IMR-90 (cell line): ENCODE data around the gene KCNN4. TPM values are rescaled to one million over a fixed set of nuclear protein-coding genes. Genes with fewer than 3 reads are reported as not detected.

ENCODE experiments used
- ATAC-seq: fragments of 200-7000 bp; cut with Tn5 transposase; 2 replicates; pipeline ENCODE4 v1.9.1; 2020; ENCODE audit warnings: low read depth, mild to moderate bottlenecking, moderate library complexity
- BruUV-seq: library from RNA; stranded (reverse); fragments of 400-500 nt; replicated peaks from 2 replicates; lab custom pipeline; 2021; lab: Mats Ljungman, UMichigan
- CTCF ChIA-PET: fragments of 300-600 bp; formaldehyde crosslinking; extraction: SDS; loops from one replicate; lab custom pipeline; 2021; ENCODE audit warnings: antibody characterized with exemption; lab: Yijun Ruan, JAX
- POLR2A ChIA-PET: fragments of 300-600 bp; sonication (Branson Sonifier 250); formaldehyde crosslinking; loops from one replicate; lab custom pipeline; 2022; ENCODE audit warnings: antibody characterized with exemption; ENCODE audit not compliant: unreplicated experiment; lab: Charles Lee
- DNase-seq: peaks from one replicate; pipeline ENCODE4 v3.0.0; 2013
- H2AFZ ChIP-seq: replicated peaks from 2 replicates; pipeline ENCODE3; 2013; ENCODE audit warnings: low read length, mild to moderate bottlenecking; ENCODE audit not compliant: poor library complexity
- H2AK5ac ChIP-seq: 2 replicates; pipeline ENCODE4 v1.6.1; 2013; ENCODE audit warnings: low read depth, low read length, inconsistent platforms
- H2AK9ac ChIP-seq: replicated peaks from 2 replicates; pipeline ENCODE3; 2013; ENCODE audit warnings: mild to moderate bottlenecking, low read depth, low read length, moderate library complexity; ENCODE audit not compliant: poor library complexity
- H2BK120ac ChIP-seq: 2 replicates; pipeline ENCODE4 v1.6.1; 2013; ENCODE audit warnings: low read depth, low read length, inconsistent platforms
- H2BK15ac ChIP-seq: 3 replicates; pipeline ENCODE4 v1.6.1; 2013; ENCODE audit warnings: low read depth, low read length, inconsistent platforms
- H2BK20ac ChIP-seq: 2 replicates; pipeline ENCODE4 v1.6.1; 2013; ENCODE audit warnings: low read depth, mild to moderate bottlenecking, inconsistent platforms, low read length, moderate library complexity
- H2BK5ac ChIP-seq: 2 replicates; pipeline ENCODE4 v1.6.1; 2013; ENCODE audit warnings: mild to moderate bottlenecking, low read depth, low read length, inconsistent platforms; ENCODE audit not compliant: poor library complexity, severe bottlenecking
- H3K14ac ChIP-seq: replicated peaks from 2 replicates; pipeline ENCODE4 v1.6.1; 2013; ENCODE audit warnings: low read depth, low read length, inconsistent platforms
- H3K18ac ChIP-seq: 2 replicates; pipeline ENCODE4 v1.6.1; 2013; ENCODE audit warnings: low read depth, low read length, control low read depth
- H3K23ac ChIP-seq: 2 replicates; pipeline ENCODE4 v1.6.1; 2013; ENCODE audit warnings: low read depth, low read length, inconsistent platforms
- H3K27ac ChIP-seq: 2 replicates; pipeline ENCODE4 v1.5.1; 2013; ENCODE audit warnings: mild to moderate bottlenecking, control low read depth, low read length; ENCODE audit not compliant: insufficient read depth
- H3K27me3 ChIP-seq: 2 replicates; pipeline ENCODE4 v1.6.1; 2013; ENCODE audit warnings: low read length; ENCODE audit not compliant: control insufficient read depth, insufficient read depth
- H3K36me3 ChIP-seq: 2 replicates; pipeline ENCODE4 v1.6.1; 2013; ENCODE audit warnings: low read length, mixed read lengths; ENCODE audit not compliant: control insufficient read depth, insufficient read depth
- H3K4ac ChIP-seq: 2 replicates; pipeline ENCODE4 v1.6.1; 2013; ENCODE audit warnings: low read depth, low read length, inconsistent platforms
- H3K4me1 ChIP-seq: 2 replicates; pipeline ENCODE4 v1.6.1; 2013; ENCODE audit warnings: low read length, mixed read lengths; ENCODE audit not compliant: control insufficient read depth, insufficient read depth
- H3K4me2 ChIP-seq: 2 replicates; pipeline ENCODE4 v1.6.1; 2013; ENCODE audit warnings: low read depth, mild to moderate bottlenecking, control low read depth, low read length, moderate library complexity
- H3K4me3 ChIP-seq: 2 replicates; pipeline ENCODE4 v1.5.1; 2013; ENCODE audit warnings: low read depth, mild to moderate bottlenecking, control low read depth, low read length, moderate library complexity; ENCODE audit not compliant: insufficient read depth
- H3K56ac ChIP-seq: 2 replicates; pipeline ENCODE4 v1.6.1; 2013; ENCODE audit warnings: low read length, inconsistent platforms; ENCODE audit not compliant: insufficient read depth; ENCODE audit errors: extremely low read depth
- H3K79me1 ChIP-seq, 2 experiments: 2 replicates each; pipeline ENCODE4 v1.6.1; 2013; ENCODE audit warnings: low read length in 2 of 2, inconsistent platforms in 1 of 2, low read depth in 1 of 2
- H3K9ac ChIP-seq: 2 replicates; pipeline ENCODE4 v1.6.1; 2013; ENCODE audit warnings: low read depth, low read length, control low read depth
- H3K9me1 ChIP-seq: 2 replicates; pipeline ENCODE4 v1.6.1; 2013; ENCODE audit warnings: low read length, inconsistent platforms; ENCODE audit not compliant: insufficient read depth
- H3K9me3 ChIP-seq: 2 replicates; pipeline ENCODE4 v1.6.1; 2013; ENCODE audit warnings: low read length; ENCODE audit not compliant: control insufficient read depth, insufficient read depth
- H4K20me1 ChIP-seq: 2 replicates; pipeline ENCODE4 v1.6.1; 2013; ENCODE audit warnings: low read length, inconsistent platforms; ENCODE audit not compliant: insufficient read depth
- H4K5ac ChIP-seq: 2 replicates; pipeline ENCODE4 v1.6.1; 2013; ENCODE audit warnings: mild to moderate bottlenecking, low read depth, low read length, control low read depth
- H4K8ac ChIP-seq, 2 experiments: 2 replicates each; pipeline ENCODE4 v1.6.1; 2013; ENCODE audit warnings: low read depth in 2 of 2, low read length in 2 of 2, control low read depth in 1 of 2, inconsistent platforms in 1 of 2
- H4K91ac ChIP-seq: 2 replicates; pipeline ENCODE4 v1.6.1; 2013; ENCODE audit warnings: low read depth, low read length, inconsistent platforms; ENCODE audit not compliant: insufficient read depth
- BHLHE40 ChIP-seq: fragments of 150-350 bp; IDR thresholded peaks from 2 replicates; pipeline ENCODE4 v1.6.1; 2016; ENCODE audit warnings: mild to moderate bottlenecking, low read depth, low read length
- CEBPB ChIP-seq: IDR thresholded peaks from 2 replicates; pipeline ENCODE4 v1.6.1; 2012; ENCODE audit warnings: low read depth, low read length, improper control_type of control experiment
- CHD1 ChIP-seq: IDR thresholded peaks from 2 replicates; pipeline ENCODE4 v1.6.1; 2012; ENCODE audit warnings: low read depth, low read length, improper control_type of control experiment
- FOS ChIP-seq: fragments of 150-350 bp; IDR thresholded peaks from 2 replicates; pipeline ENCODE4 v1.6.1; 2016; ENCODE audit warnings: low read depth, low read length
- MAFK ChIP-seq: IDR thresholded peaks from 2 replicates; pipeline ENCODE4 v1.6.1; 2012; ENCODE audit warnings: low read depth, low read length, improper control_type of control experiment
- MAZ ChIP-seq: IDR thresholded peaks from 2 replicates; pipeline ENCODE4 v1.6.1; 2012; ENCODE audit warnings: low read depth, mild to moderate bottlenecking, low read length, improper control_type of control experiment, moderate library complexity, borderline replicate concordance
- MXI1 ChIP-seq: IDR thresholded peaks from 2 replicates; pipeline ENCODE4 v1.6.1; 2012; ENCODE audit warnings: low read depth, mild to moderate bottlenecking, low read length, moderate library complexity, borderline replicate concordance
- NFE2L2 ChIP-seq: fragments of 150-350 bp; IDR thresholded peaks from 2 replicates; pipeline ENCODE4 v1.6.1; 2016; ENCODE audit warnings: low read depth, mild to moderate bottlenecking, low read length
- POLR2A ChIP-seq: IDR thresholded peaks from 2 replicates; pipeline ENCODE4 v1.6.1; 2012; ENCODE audit warnings: mild to moderate bottlenecking, low read depth, low read length
- RAD21 ChIP-seq: IDR thresholded peaks from 2 replicates; pipeline ENCODE4 v1.6.1; 2012; ENCODE audit warnings: low read length, improper control_type of control experiment
- RCOR1 ChIP-seq: IDR thresholded peaks from 2 replicates; pipeline ENCODE4 v1.6.1; 2012; ENCODE audit warnings: mild to moderate bottlenecking, low read length, improper control_type of control experiment; ENCODE audit not compliant: insufficient replicate concordance
- RFX5 ChIP-seq: IDR thresholded peaks from 2 replicates; pipeline ENCODE4 v1.8.0; 2012; ENCODE audit warnings: low read depth, mild to moderate bottlenecking, low read length, moderate library complexity
- SMC3 ChIP-seq: fragments of 150-350 bp; IDR thresholded peaks from 2 replicates; pipeline ENCODE4 v1.6.1; 2016; ENCODE audit warnings: low read depth, mild to moderate bottlenecking, antibody characterized with exemption, low read length, moderate library complexity
- WGBS, 2 experiments: methylation state at CpG; one replicate each; pipeline versions ENCODE4 v1.1.5 to v1.1.7; 2013; ENCODE audit warnings: missing lambda C conversion rate in 2 of 2; ENCODE audit not compliant: insufficient read length in 1 of 2; ENCODE audit errors: extremely low coverage in 2 of 2; 5-methylcytosine and 5-hydroxymethylcytosine counted together
- dilution Hi-C: fragments of 300-500 bp; cut with HindIII; formaldehyde crosslinking; loops from one replicate; pipeline ENCODE4 v1.14.3; 2018; ENCODE audit warnings: low sequenced_read_pairs; ENCODE audit not compliant: unreplicated experiment
- in situ Hi-C: fragments of 300-500 bp; cut with MboI; formaldehyde crosslinking; loops from 3 replicates; pipeline ENCODE4 v1.14.3; 2019; ENCODE audit warnings: low sequenced_read_pairs, inconsistent platforms, mixed read lengths
- intact Hi-C: fragments of 100-400 bp; cut with micrococcal nuclease; formaldehyde crosslinking; loops from 2 replicates; pipeline ENCODE4 v1.10.0; 2022
- polyA plus RNA-seq, 3 experiments: library from polyadenylated mRNA; depleted of rRNA; stranded (reverse); fragments of >200 nt; gene quantifications; 2 replicates each; pipeline ENCODE4 v1.2.3, GENCODE V29; 2012; ENCODE audit warnings: low replicate concordance in 1 of 3
- total RNA-seq: library from RNA; depleted of rRNA; stranded (reverse); fragments of >200 nt; gene quantifications from 2 replicates; pipeline ENCODE4 v1.2.3, GENCODE V29; 2012
- TF ChIP-seq, protein P1 (sequence below): fragments of 150-350 bp; IDR thresholded peaks from 2 replicates; pipeline ENCODE4 v1.6.1; 2016; ENCODE audit warnings: low read depth, mild to moderate bottlenecking, low read length, moderate library complexity, borderline replicate concordance
- TF ChIP-seq, protein P2 (sequence below): fragments of 150-350 bp; IDR thresholded peaks from 2 replicates; pipeline ENCODE4 v1.6.1; 2017; ENCODE audit warnings: mild to moderate bottlenecking, antibody characterized with exemption, low read length, low read depth
- TF ChIP-seq, protein P3 (sequence below): conservative IDR thresholded peaks from 2 replicates; pipeline ENCODE4 v1.5.1; 2012; ENCODE audit warnings: mild to moderate bottlenecking, low read depth, low read length, improper control_type of control experiment

Gene KCNN4
- total and polyA plus RNA-seq, 2 of the 4 experiments (the other 2 are of a cell fraction) = 0.54 to 0.99 TPM

DNA sequence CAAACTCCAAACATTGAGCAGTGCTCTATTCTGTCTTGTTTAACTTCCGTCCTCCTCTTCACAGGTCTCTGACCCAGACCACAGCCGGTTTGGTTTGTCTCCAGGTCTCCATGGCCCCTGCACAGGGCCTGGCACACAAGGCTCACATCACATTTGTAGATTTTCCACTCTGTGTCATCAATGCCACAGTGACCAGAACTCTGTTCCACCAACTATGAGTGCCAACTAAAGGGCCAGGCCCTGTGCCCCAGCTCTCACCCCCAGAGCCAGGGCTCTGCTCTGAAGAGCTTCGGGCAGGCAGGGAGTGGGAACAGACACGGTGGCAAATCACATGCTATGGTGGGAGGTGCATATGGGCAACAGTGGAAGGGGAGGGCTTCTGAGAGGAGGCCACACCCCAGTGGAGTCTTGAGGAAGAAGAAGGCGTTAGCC, 42.0 kb downstream of the KCNN4 start:
- H3K27ac ChIP-seq = no peak overlapping the region
- BruUV-seq = no TSS peak
- H3K14ac ChIP-seq = no peak overlapping the region
- DNase-seq (no peak), ATAC-seq (no peak)
- H3K4me2 ChIP-seq = no peak overlapping the region
- H3K9ac ChIP-seq = no peak overlapping the region
- no peak overlapping the region for H3K18ac ChIP-seq
- no peak overlapping the region for H3K4ac ChIP-seq
- no peak overlapping the region for H2BK5ac ChIP-seq
- in situ Hi-C loops (no loop called here), dilution Hi-C loops (no loop called here), intact Hi-C loops (no loop called here)
- no peak overlapping the region for H3K4me3 ChIP-seq
- no peak overlapping the region for H2BK120ac ChIP-seq
- H2BK15ac ChIP-seq = no peak overlapping the region
- H2AFZ ChIP-seq = no peak overlapping the region
- no peak overlapping the region for H2BK20ac ChIP-seq
- H3K79me1 ChIP-seq = peaks cover 0 to 13% of the 10 kb centered on the region in 2 experiments; a peak in 1 of 4 replicates
- H3K27me3 ChIP-seq = no peaks in the 10 kb centered on the region
- H4K5ac ChIP-seq = no peak overlapping the region
- TF ChIP-seq, protein P1, sequence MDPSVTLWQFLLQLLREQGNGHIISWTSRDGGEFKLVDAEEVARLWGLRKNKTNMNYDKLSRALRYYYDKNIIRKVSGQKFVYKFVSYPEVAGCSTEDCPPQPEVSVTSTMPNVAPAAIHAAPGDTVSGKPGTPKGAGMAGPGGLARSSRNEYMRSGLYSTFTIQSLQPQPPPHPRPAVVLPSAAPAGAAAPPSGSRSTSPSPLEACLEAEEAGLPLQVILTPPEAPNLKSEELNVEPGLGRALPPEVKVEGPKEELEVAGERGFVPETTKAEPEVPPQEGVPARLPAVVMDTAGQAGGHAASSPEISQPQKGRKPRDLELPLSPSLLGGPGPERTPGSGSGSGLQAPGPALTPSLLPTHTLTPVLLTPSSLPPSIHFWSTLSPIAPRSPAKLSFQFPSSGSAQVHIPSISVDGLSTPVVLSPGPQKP = no peak
- TF ChIP-seq MAFK = no peak
- TF ChIP-seq BHLHE40 = no peak
- no peak for TF ChIP-seq RCOR1
- no peak for TF ChIP-seq CEBPB
- no peak for TF ChIP-seq FOS
- TF ChIP-seq MXI1 = no peak
- no peak for TF ChIP-seq RAD21
- TF ChIP-seq NFE2L2 = no peak
- no peak for TF ChIP-seq MAZ
- no peak for TF ChIP-seq POLR2A
- TF ChIP-seq, protein P2, sequence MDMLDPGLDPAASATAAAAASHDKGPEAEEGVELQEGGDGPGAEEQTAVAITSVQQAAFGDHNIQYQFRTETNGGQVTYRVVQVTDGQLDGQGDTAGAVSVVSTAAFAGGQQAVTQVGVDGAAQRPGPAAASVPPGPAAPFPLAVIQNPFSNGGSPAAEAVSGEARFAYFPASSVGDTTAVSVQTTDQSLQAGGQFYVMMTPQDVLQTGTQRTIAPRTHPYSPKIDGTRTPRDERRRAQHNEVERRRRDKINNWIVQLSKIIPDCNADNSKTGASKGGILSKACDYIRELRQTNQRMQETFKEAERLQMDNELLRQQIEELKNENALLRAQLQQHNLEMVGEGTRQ = no peak
- TF ChIP-seq RFX5 = no peak
- no peak for TF ChIP-seq CHD1
- TF ChIP-seq, protein P3, sequence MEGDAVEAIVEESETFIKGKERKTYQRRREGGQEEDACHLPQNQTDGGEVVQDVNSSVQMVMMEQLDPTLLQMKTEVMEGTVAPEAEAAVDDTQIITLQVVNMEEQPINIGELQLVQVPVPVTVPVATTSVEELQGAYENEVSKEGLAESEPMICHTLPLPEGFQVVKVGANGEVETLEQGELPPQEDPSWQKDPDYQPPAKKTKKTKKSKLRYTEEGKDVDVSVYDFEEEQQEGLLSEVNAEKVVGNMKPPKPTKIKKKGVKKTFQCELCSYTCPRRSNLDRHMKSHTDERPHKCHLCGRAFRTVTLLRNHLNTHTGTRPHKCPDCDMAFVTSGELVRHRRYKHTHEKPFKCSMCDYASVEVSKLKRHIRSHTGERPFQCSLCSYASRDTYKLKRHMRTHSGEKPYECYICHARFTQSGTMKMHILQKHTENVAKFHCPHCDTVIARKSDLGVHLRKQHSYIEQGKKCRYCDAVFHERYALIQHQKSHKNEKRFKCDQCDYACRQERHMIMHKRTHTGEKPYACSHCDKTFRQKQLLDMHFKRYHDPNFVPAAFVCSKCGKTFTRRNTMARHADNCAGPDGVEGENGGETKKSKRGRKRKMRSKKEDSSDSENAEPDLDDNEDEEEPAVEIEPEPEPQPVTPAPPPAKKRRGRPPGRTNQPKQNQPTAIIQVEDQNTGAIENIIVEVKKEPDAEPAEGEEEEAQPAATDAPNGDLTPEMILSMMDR = no peak
- TF ChIP-seq SMC3 = no peak
- no peak overlapping the region for H3K56ac ChIP-seq
- H2AK9ac ChIP-seq = no peak overlapping the region
- no peaks in the 10 kb centered on the region for H3K9me3 ChIP-seq
- H4K8ac ChIP-seq = no peak overlapping the region
- H3K4me1 ChIP-seq = peaks cover 7% of the 10 kb centered on the region; the same call in 1 of the 2 replicates
- H2AK5ac ChIP-seq = no peak overlapping the region
- peaks cover 3% of the 10 kb centered on the region; the same call in 1 of the 2 replicates for H3K9me1 ChIP-seq
- ChIA-PET POLR2A (interaction anchor here (0.6 kb wide), 1 partner anchor 245 kb away, joined by 3 read pairs; the partner anchor contains the start of gene ZNF155), CTCF (interaction anchor here (0.6 to 0.9 kb wide), 2 partner anchors 36 to 1554 kb away, joined by 3 to 4 read pairs; no protein-coding TSS in a partner anchor)
- no peak overlapping the region for H4K91ac ChIP-seq
- peaks cover 48% of the 10 kb centered on the region for H3K36me3 ChIP-seq
- H3K23ac ChIP-seq = no peak overlapping the region
- H4K20me1 ChIP-seq = peaks cover 5% of the 10 kb centered on the region; the same call in 1 of the 2 replicates
- 58% methylated on average over 3 of the region's 5 CpGs; no CpG with 5 or more reads in 1 of the 2 experiments for WGBS, 2 experiments
